CD8-positive, alpha-beta memory T cell (primary cell): ENCODE data around the gene IP6K1. TPM values are rescaled to one million over a fixed set of nuclear protein-coding genes. Genes with fewer than 3 reads are reported as not detected.

Experiments
- CTCF ChIA-PET: fragments of 350-600 bp; sonication (Branson Sonifier 250); formaldehyde crosslinking; loops from one replicate; lab custom pipeline; 2021; ENCODE audit warnings: antibody characterized with exemption; lab: Charles Lee
- POLR2A ChIA-PET: fragments of 350-600 bp; sonication (Branson Sonifier 250); formaldehyde crosslinking; loops from one replicate; lab custom pipeline; 2021; ENCODE audit warnings: antibody characterized with exemption; lab: Charles Lee
- DNase-seq, 5 donors: peaks; one replicate each; pipeline versions ENCODE4 v3.0.0 to v3.0.0-alpha.2; 2020 to 2022; ENCODE audit warnings: mixed read lengths in 1 of 5
- H3K27ac ChIP-seq: one replicate; pipeline ENCODE4 v1.7.0; 2013; ENCODE audit warnings: low read depth, mild to moderate bottlenecking, low read length, moderate library complexity
- H3K27me3 ChIP-seq: 2 replicates; pipeline ENCODE4 v1.7.0; 2013; ENCODE audit warnings: low read length, mild to moderate bottlenecking; ENCODE audit not compliant: insufficient read depth, poor library complexity, severe bottlenecking
- H3K36me3 ChIP-seq: 2 replicates; pipeline ENCODE4 v1.7.0; 2013; ENCODE audit warnings: mild to moderate bottlenecking, low read length, moderate library complexity; ENCODE audit not compliant: insufficient read depth
- H3K4me1 ChIP-seq: 2 replicates; pipeline ENCODE4 v1.7.0; 2013; ENCODE audit warnings: mild to moderate bottlenecking, low read length, moderate library complexity; ENCODE audit not compliant: insufficient read depth
- H3K4me3 ChIP-seq: 2 replicates; pipeline ENCODE4 v1.7.0; 2013; ENCODE audit warnings: mild to moderate bottlenecking, low read length
- H3K9me3 ChIP-seq: 2 replicates; pipeline ENCODE4 v1.7.0; 2013; ENCODE audit warnings: mild to moderate bottlenecking, low read length
- H3K27ac Mint-ChIP-seq, 8 donors: one replicate each; pipeline ENCODE4 v1.8.0; 2020 to 2021; ENCODE audit warnings: mixed read lengths in 8 of 8, mild to moderate bottlenecking in 6 of 8, inconsistent platforms in 3 of 8, moderate library complexity in 3 of 8
- H3K27me3 Mint-ChIP-seq, 2 donors: one replicate each; pipeline ENCODE4 v1.8.0; 2020 to 2021; ENCODE audit warnings: mixed read lengths in 2 of 2, mild to moderate bottlenecking in 1 of 2, moderate library complexity in 1 of 2
- H3K36me3 Mint-ChIP-seq, 3 donors: one replicate each; pipeline ENCODE4 v1.8.0; 2020 to 2021; ENCODE audit warnings: mixed read lengths in 3 of 3, inconsistent platforms in 1 of 3, mild to moderate bottlenecking in 1 of 3
- H3K4me1 Mint-ChIP-seq, 3 donors: one replicate each; pipeline ENCODE4 v1.8.0; 2020 to 2021; ENCODE audit warnings: mixed read lengths in 3 of 3, inconsistent platforms in 1 of 3, mild to moderate bottlenecking in 1 of 3
- H3K4me3 Mint-ChIP-seq, 7 donors: one replicate each; pipeline ENCODE4 v1.8.0; 2020 to 2021; ENCODE audit warnings: mixed read lengths in 7 of 7, mild to moderate bottlenecking in 6 of 7, moderate library complexity in 4 of 7, inconsistent platforms in 2 of 7
- H3K9me3 Mint-ChIP-seq, 5 donors: one replicate each; pipeline ENCODE4 v1.8.0; 2020 to 2022; ENCODE audit warnings: mixed read lengths in 5 of 5, mild to moderate bottlenecking in 3 of 5, moderate library complexity in 2 of 5, inconsistent platforms in 1 of 5
- polyA plus RNA-seq: library from polyadenylated mRNA; unstranded; fragments of 300-500 nt; fragmentation: Illumina TruSeq; gene quantifications from one replicate; pipeline ENCODE4 v1.2.3, GENCODE V29; 2021
- total RNA-seq, 2 experiments: library from RNA; stranded (reverse); gene quantifications; one replicate each; pipeline ENCODE4 v1.2.3, GENCODE V29; 2021

Gene IP6K1
- total and polyA plus RNA-seq, 3 experiments from 2014 or later = 26.1 to 47.5 (median 37.1) TPM

DNA sequence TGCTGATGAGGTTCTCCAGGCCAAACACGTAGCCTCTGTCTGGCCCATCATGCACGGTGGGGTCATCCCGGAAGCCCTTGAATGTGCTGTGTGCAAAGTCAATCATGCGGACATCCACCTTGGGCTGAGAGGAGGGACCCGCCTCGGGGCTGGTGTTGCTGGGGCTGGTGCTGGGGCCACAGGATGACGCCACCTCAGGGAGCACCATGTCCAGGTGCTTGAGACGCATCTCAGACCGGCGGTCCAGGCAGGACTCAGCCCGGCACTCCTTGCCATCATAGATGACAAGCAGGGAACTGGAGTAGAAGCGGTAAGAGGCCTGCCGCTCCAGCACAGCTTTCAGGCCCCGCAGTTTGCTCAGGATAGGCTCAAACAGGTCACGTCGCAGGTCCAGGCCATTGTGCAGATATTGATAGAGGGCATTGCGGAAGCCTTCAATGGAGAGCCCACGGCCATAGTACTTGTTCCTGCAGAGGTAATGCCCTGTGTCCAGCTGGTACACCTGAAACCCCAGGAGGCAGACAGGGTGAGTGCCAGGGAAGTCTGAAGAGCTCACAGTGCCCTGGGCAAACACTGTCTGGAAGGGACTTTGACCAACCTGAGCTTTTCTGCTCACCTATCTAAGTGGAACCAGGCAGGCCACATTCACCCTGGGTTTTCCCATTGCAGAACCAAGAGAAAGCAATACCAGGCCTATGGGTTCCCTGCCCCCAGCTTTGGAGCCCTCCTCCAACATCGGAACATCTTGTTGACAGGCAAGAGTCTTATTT, 59.0 kb downstream of the IP6K1 start:
- DNase-seq = no peak
- no peaks in the 10 kb centered on the region for H3K9me3 Mint-ChIP-seq
- Histone ChIP-seq H3K27me3 (no peaks in the 10 kb centered on the region), H3K36me3 (peaks cover 10% of the 10 kb centered on the region), H3K27ac (no peak overlapping the region), H3K9me3 (no peaks in the 10 kb centered on the region), H3K4me3 (no peak overlapping the region), H3K4me1 (peaks cover 19% of the 10 kb centered on the region)
- H3K36me3 Mint-ChIP-seq = peaks cover 0 to 65% (median 5%) of the 10 kb centered on the region in 3 donors
- ChIA-PET POLR2A (no interaction called here), CTCF (no interaction called here)
- peaks cover 12 to 21% (median 18%) of the 10 kb centered on the region in 3 donors for H3K4me1 Mint-ChIP-seq
- peaks cover 0 to 4% of the 10 kb centered on the region in 2 donors for H3K27me3 Mint-ChIP-seq
- H3K4me3 Mint-ChIP-seq = no peak overlapping the region
- peak overlapping the region in 1 of 8 donors; percentile 85 for H3K27ac Mint-ChIP-seq

DNA sequence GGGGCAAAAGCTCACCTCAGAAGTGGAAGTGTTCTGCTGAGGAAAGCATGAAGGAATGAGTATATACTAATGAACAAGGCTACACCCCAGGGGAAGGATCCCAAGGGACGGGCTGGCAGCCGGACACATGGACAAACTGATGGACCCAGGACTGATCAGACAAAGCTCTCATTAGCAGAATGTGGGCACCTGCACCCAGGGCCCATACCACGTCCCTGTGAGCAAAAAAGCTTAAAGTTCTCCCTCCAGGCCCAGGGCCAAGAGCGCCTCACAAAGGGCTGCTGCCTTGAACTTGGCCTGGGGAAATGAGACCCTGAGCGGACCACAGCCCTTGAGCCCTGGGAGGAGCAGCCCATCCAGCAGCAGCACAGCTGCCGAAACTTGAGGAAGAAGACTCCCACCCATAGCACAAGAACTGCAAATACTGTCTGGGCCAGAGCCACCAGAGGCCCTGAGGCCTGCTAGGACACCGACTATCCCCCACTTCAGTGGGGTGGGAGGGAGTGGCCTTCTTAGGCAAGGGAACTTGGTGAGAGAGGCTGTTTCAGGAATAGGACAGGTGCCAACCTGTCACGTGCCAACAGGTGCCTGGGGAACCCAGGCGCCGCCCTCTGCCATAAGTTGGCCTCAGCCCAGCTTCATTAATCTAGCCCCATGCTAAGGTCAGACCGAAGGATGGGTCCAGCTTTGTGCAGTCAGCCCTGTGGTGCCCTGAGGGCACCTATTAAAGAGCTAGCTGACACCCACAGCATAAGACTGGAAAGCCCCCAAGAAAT, 60.2 kb downstream of the IP6K1 start:
- H3K27me3 Mint-ChIP-seq = peaks cover 0 to 4% of the 10 kb centered on the region in 2 donors
- no peak overlapping the region for H3K27ac ChIP-seq
- H3K4me1 Mint-ChIP-seq = peaks cover 14 to 26% (median 18%) of the 10 kb centered on the region in 3 donors
- H3K27me3 ChIP-seq = no peaks in the 10 kb centered on the region
- peak overlapping the region in 4 of 8 donors; percentile 29 to 98 (median 73) for H3K27ac Mint-ChIP-seq
- peaks cover 0 to 63% (median 1%) of the 10 kb centered on the region in 3 donors for H3K36me3 Mint-ChIP-seq
- H3K4me3 Mint-ChIP-seq = peak overlapping the region in 1 of 7 donors; percentile 58
- H3K36me3 ChIP-seq = peaks cover under 1% of the 10 kb centered on the region
- H3K9me3 Mint-ChIP-seq = no peaks in the 10 kb centered on the region
- DNase-seq = no peak
- no peak overlapping the region for H3K4me3 ChIP-seq
- ChIA-PET CTCF (no interaction called here), POLR2A (interaction anchor here (0.6 kb wide), 1 partner anchor 1012 kb away, joined by 4 read pairs; no protein-coding TSS in a partner anchor)
- no peaks in the 10 kb centered on the region for H3K9me3 ChIP-seq
- H3K4me1 ChIP-seq = peaks cover 21% of the 10 kb centered on the region

DNA sequence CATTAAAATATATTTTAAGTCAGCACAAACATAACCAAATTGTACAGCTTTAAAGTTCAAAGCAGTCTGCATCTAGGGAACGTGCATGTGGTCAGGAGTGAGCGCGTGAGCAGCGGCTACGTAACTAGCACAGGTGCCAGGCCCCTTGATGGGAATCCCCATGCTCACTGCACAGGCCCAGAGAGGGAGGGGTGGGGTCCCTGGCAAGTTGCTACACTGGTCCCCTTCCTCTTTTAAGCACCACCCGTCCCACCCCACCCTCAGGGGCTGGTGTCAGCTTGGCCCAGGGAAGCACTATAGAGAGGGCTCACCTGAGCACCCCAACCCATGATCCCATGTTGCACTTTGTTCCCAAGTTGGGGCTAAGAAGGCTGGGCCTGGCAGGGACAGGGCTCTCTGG, 61.8 kb downstream of the IP6K1 start:
- H3K9me3 ChIP-seq = no peaks in the 10 kb centered on the region
- Mint-ChIP-seq H3K36me3 (peaks cover 0 to 62% (median 0%) of the 10 kb centered on the region in 3 donors), H3K27ac (peak overlapping the region; percentile 88 to 99 (median 98)), H3K27me3 (peaks cover 0 to 4% of the 10 kb centered on the region in 2 donors), H3K9me3 (no peaks in the 10 kb centered on the region), H3K4me1 (peaks cover 22 to 41% (median 29%) of the 10 kb centered on the region in 3 donors), H3K4me3 (peak overlapping the region; percentile 91 to 96 (median 95))
- CTCF ChIA-PET = interaction anchor here (0.7 to 1.3 kb wide), 4 partner anchors 21 to 184 kb away, joined by 3 read pairs; no protein-coding TSS in a partner anchor
- POLR2A ChIA-PET = interaction anchor here (0.6 kb wide), 1 partner anchor 44 kb away, joined by 3 read pairs; no protein-coding TSS in a partner anchor
- H3K27me3 ChIP-seq = no peaks in the 10 kb centered on the region
- H3K4me1 ChIP-seq = peaks cover 21% of the 10 kb centered on the region
- peak overlapping the region; percentile 99 for H3K4me3 ChIP-seq
- H3K27ac ChIP-seq = peak overlapping the region; percentile 97
- DNase-seq = peak in 4 of 5 donors; percentile 30 to 69 (median 36)
- H3K36me3 ChIP-seq = no peaks in the 10 kb centered on the region

DNA sequence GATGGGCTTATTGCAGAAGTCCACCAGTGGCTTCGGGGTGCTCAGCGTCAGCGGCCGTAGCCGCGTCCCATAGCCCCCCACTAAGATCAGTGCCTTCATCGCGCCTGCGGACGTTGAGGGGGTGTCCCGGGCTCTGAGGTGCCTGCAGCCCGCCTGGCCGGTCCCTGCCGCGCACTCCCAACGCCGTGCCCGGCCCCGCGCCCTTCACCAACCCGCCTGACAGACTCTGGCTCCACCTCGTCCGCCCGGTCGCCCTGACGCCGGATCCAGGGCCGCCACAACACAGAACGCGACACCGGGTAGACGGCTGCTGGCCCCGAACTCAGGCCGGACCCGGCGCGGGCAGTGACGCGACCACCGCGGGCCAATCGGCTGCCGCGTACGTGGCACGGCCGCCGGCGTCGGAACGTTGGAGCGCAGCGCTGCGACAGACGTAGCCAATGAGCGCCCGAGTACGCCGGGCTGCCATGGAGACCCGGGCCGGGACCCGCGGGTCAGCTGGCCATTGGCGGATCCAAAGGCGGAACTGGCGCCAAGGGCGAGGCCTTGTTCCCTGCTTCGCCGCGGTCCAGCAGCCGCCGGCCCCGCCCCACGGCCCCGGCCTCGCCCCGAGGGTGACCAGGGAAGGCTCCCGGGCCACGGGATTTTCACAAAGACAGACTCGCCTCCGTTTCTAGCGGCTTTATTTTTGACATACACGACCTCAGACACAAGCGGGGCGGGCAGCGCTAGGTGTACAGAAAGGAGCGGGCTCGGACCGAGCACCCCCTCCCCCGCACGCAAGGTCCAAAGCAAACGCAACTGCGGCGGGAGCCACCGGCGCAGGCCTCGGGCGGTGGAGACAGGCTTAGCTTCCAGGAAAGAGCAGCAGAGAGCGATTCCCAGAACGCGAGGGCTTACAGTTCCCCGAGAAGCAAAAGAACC, 62.5 kb downstream of the IP6K1 start, which contains the start of gene GMPPB:
TSS of gene GMPPB (minus strand) at position 324 of the 924 bp plus-strand sequence. CDS start at position 99, 225 bp downstream.
- peak within 1 kb of the TSS; percentile 92 to 99 (median 98) for H3K27ac Mint-ChIP-seq
- H3K27me3 ChIP-seq = no peaks in the 10 kb centered on the region
- H3K4me1 ChIP-seq = peaks cover 21% of the 10 kb centered on the region
- H3K9me3 ChIP-seq = no peaks in the 10 kb centered on the region
- DNase-seq = peak; percentile 88 to 92 (median 90)
- no peaks in the 10 kb centered on the region for H3K9me3 Mint-ChIP-seq
- peaks cover 0 to 64% (median 0%) of the 10 kb centered on the region in 3 donors for H3K36me3 Mint-ChIP-seq
- POLR2A ChIA-PET = interaction anchor here (0.6 kb wide), 1 partner anchor 45 kb away, joined by 3 read pairs; no protein-coding TSS in a partner anchor
- peak within 1 kb of the TSS; percentile 91 to 96 (median 95) for H3K4me3 Mint-ChIP-seq
- CTCF ChIA-PET = interaction anchor here (0.7 to 1.3 kb wide), 5 partner anchors 21 to 184 kb away, joined by 3 read pairs; no protein-coding TSS in a partner anchor
- peak within 1 kb of the TSS; percentile 97 for H3K27ac ChIP-seq
- no peaks in the 10 kb centered on the region for H3K36me3 ChIP-seq
- H3K27me3 Mint-ChIP-seq = peaks cover 0 to 2% of the 10 kb centered on the region in 2 donors
- H3K4me3 ChIP-seq = peak within 1 kb of the TSS; percentile 99
- peaks cover 25 to 47% (median 36%) of the 10 kb centered on the region in 3 donors for H3K4me1 Mint-ChIP-seq

DNA sequence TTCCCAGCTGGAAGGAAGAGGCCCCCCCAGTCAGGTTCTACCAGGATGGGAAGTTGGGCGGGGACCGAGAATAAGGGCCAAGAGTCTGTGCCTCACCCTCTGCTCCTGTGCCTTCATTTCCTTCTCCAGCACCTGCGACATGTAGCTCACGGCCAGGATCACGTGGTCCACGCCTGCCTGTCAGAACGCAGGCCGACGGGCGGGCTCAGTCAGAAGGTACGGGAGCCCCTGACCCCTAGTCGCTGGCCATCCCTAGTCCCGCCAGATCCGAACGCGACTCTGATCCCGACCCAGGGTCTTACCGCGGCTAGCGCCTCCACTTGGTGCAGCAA, 63.1 kb downstream of the IP6K1 start:
- H3K27ac Mint-ChIP-seq = peak overlapping the region; percentile 92 to 99 (median 98)
- no peaks in the 10 kb centered on the region for H3K9me3 ChIP-seq
- H3K27me3 Mint-ChIP-seq = peaks cover 0 to 2% of the 10 kb centered on the region in 2 donors
- H3K27ac ChIP-seq = peak overlapping the region; percentile 97
- no peaks in the 10 kb centered on the region for H3K9me3 Mint-ChIP-seq
- H3K4me1 ChIP-seq = peaks cover 21% of the 10 kb centered on the region
- H3K4me3 ChIP-seq = peak overlapping the region; percentile 99
- no peaks in the 10 kb centered on the region for H3K36me3 ChIP-seq
- POLR2A ChIA-PET = no interaction called here
- CTCF ChIA-PET = interaction anchor here (1.0 to 1.3 kb wide), 4 partner anchors 20 to 183 kb away, joined by 3 read pairs; no protein-coding TSS in a partner anchor
- peaks cover 0 to 58% (median 0%) of the 10 kb centered on the region in 3 donors for H3K36me3 Mint-ChIP-seq
- H3K4me1 Mint-ChIP-seq = peaks cover 30 to 52% (median 41%) of the 10 kb centered on the region in 3 donors
- H3K4me3 Mint-ChIP-seq = peak overlapping the region; percentile 91 to 96 (median 95)
- DNase-seq = peak; percentile 36 to 73 (median 51)
- no peaks in the 10 kb centered on the region for H3K27me3 ChIP-seq

DNA sequence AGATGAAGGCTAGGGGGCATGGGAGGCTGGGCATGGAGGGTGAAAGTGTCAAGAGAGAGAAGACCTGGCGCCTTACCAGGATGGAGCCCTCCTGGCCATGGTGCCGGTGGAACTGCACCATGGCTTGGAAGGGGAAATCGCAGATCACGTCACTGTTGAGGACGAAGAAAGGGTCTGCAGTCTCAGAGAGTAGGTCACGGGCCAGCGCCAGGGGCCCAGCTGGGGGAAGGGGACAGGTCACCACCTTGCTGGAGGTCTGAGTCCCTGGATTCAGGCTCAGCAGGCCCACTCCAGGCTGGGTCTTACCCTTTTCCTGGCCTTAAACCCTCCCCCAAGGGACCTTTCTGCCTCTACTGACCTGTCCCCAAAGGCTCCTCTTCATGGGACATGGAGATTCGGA, 63.4 kb downstream of the IP6K1 start:
- Mint-ChIP-seq H3K4me3 (peak overlapping the region; percentile 91 to 96 (median 95)), H3K27me3 (peaks cover 0 to 2% of the 10 kb centered on the region in 2 donors), H3K27ac (peak overlapping the region; percentile 92 to 99 (median 98)), H3K9me3 (no peaks in the 10 kb centered on the region), H3K36me3 (peaks cover 0 to 55% (median 0%) of the 10 kb centered on the region in 3 donors), H3K4me1 (peaks cover 30 to 52% (median 41%) of the 10 kb centered on the region in 3 donors)
- Histone ChIP-seq H3K27me3 (no peaks in the 10 kb centered on the region), H3K9me3 (no peaks in the 10 kb centered on the region), H3K27ac (peak overlapping the region; percentile 97), H3K4me1 (peaks cover 21% of the 10 kb centered on the region), H3K4me3 (peak overlapping the region; percentile 99), H3K36me3 (no peaks in the 10 kb centered on the region)
- ChIA-PET POLR2A (no interaction called here), CTCF (interaction anchor here (1.0 kb wide), 1 partner anchor 116 kb away, joined by 3 read pairs; no protein-coding TSS in a partner anchor)
- no peak for DNase-seq
